ENCODE results near the gene HECW1.

DNA sequence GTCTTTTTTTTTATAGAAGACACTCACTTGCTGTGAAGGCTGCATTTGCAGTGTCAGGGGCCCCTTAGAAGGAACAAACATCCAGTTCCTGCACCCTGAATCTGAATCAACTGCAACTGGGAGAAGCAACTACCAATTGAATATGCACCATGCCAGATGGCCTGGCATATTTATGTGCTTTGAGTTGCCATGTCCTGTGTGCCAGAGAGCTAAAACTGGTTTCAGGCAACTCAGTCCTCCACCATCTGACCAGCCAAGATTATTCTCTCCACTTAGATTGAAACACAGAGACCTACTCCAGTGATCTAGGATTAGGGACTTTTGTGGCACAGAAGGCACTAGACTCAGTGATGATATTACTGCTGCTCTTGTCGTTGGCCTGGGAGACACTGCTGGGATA is 225.4 kb downstream of the HECW1 start:
- TF ChIP-seq, protein P1, sequence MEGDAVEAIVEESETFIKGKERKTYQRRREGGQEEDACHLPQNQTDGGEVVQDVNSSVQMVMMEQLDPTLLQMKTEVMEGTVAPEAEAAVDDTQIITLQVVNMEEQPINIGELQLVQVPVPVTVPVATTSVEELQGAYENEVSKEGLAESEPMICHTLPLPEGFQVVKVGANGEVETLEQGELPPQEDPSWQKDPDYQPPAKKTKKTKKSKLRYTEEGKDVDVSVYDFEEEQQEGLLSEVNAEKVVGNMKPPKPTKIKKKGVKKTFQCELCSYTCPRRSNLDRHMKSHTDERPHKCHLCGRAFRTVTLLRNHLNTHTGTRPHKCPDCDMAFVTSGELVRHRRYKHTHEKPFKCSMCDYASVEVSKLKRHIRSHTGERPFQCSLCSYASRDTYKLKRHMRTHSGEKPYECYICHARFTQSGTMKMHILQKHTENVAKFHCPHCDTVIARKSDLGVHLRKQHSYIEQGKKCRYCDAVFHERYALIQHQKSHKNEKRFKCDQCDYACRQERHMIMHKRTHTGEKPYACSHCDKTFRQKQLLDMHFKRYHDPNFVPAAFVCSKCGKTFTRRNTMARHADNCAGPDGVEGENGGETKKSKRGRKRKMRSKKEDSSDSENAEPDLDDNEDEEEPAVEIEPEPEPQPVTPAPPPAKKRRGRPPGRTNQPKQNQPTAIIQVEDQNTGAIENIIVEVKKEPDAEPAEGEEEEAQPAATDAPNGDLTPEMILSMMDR (IDR thresholded peaks at IDR 0.05 in 4 of 5, conservative IDR thresholded peaks at IDR 0.05 in 1 of 5), result no peak
- no peak for TF ChIP-seq POLR2A (IDR thresholded peaks at IDR 0.05)
